Mesenteric fat pad (tissue), 1 donor: Measurements from ENCODE around the gene SNX25. TPM values are rescaled to one million over a fixed set of nuclear protein-coding genes. Genes with fewer than 3 reads are reported as not detected.

Experiments
- DNase-seq: peaks from one replicate; pipeline ENCODE4 v3.0.0-alpha.2; 2020; ENCODE audit warnings: low spot score
- total RNA-seq: library from RNA; stranded (reverse); fragmentation: NEBNext Ultra II Directional; extraction: Animal tissue kit (Norgen Biotek cat#: 25700); gene quantifications from one replicate; pipeline ENCODE4 v1.2.1, GENCODE V29; 2021
- donor health status: DM: yes; HTN: yes; CAD: no.

SNX25 gene
- total RNA-seq, 1 donor from 2014 or later, result 15.5 TPM

- no peak for DNase-seq
Observed at GRCh38 chr4:185374027-185374426, 164.6 kb downstream of the SNX25 start.

DNA sequence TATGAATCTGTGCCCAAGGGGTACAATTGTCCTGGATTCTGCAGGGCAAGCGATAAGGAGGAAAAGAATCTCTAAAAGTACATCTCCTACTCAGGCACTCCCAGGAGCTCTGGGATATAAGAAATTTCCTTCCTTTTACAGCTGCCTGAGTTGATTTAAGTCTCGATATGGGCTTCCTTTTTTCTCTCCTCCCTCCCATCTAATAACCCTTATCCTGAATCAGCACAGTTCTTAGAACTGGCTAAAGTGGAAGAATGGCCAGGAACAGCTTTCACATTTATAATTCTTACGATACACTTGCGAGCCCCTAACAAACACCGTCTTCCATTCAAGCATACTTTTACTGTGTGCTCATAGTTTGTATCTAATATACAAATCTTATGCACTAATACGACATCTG, 165.2 kb downstream of the SNX25 start:
- no peak for DNase-seq

DNA sequence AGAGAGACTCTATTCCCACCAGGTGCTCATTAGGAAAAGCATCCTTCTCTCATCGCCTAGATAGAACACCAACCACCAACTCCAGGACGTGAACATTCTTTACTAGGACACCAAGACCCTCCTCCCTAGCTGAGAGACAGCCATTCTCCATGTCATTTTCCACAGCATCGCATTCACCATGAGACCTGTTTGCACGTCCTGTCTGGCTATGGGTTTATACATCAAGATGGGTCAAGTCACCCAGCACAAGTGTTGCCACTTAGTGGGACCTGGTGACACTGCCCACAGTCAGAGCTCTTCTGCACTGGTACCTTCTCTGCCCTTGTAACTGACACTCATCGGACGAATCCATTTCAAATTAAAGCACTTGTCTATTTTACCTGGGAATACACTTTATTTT, 168.9 kb downstream of the SNX25 start:
- no peak for DNase-seq

- no peak for DNase-seq
Observed at GRCh38 chr4:185379326-185380295, 170.2 kb downstream of the SNX25 start.

GRCh38 chr4:185380320-185380719, 170.9 kb downstream of the SNX25 start:
- DNase-seq, result no peak

DNA sequence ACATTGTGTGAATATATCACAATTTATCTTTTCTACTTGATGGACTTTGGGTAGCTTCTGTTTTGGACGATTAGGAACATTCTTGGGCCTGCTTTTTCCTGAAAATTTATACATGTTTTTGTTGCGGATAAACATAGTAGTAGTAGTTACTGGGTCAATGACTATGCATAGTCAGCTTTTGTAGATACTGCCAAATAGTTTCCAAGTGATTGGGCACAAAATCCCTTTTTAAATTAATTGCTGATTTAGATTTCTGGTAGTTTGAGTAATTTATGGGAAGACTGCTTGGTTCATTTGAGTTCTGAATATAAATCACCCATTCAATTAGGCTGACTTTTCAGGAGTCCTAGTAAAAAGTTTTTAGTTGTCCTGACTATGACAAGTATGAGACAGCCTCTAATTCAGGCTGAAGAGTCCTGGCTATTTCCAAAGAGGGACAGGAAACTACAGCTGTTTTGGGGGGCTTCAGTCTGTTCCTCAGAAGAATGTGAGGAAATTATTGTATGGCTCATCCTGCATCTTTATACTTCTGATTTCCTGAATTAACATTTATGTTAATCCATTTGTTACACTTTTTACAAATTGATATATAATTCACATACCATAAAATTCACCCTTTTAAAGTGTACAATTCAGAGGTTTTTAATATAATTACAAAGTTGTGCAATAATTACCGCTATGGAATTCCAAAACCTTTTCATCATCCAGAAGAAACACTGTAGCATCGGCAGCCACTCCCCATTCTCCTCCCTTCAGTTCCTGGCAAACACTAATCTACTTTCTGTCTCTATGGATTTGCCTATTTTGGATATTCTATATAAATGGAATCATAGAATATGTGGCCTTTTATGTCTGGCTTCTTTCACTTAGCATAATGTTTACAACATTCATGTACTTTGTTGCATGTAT, 172.1 kb downstream of the SNX25 start:
- no peak for DNase-seq

DNA sequence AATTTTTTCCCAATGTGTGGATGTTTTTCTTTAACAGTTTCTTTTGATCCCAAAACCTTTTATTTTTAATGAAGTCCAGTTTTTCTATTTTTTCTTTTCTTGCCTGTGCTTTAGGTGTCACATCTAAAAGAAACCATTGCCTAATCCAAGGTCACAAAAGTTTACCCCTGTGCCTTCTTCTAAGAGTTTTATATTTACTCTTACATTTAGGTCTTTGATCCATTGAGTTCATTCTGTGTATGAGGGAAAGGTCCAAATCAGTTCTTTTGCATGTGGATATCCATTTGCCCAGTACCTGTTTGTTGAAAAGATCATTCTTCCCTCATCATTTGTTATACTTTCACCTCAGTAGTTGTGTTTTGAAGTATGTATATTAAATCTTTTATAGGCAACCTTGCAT, 173.4 kb downstream of the SNX25 start:
- no peak for DNase-seq

GRCh38 chr4:185383451-185383850, 174.1 kb downstream of the SNX25 start:
- no peak for DNase-seq

GRCh38 chr4:185384061-185384460, 174.7 kb downstream of the SNX25 start:
- no peak for DNase-seq

DNA sequence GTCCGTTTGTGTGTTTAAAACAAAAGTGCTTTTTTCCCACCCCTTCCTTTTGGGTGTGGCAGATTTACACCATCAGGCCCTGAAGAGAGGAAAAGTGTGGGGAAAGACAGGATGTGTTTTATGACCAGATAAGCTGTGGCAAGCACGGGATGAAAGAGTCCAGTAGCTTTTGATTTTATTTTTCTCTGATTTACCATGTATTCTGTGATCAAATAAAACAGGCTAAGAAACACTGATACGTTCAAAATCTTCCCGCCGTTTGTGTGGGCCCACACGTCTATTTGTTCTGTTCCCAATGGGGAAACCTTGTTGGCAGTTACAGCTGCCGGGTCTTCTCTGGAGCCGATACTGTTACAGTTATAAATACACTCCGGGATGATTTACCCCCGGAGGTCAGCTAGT, 175.5 kb downstream of the SNX25 start:
- no peak for DNase-seq

DNA sequence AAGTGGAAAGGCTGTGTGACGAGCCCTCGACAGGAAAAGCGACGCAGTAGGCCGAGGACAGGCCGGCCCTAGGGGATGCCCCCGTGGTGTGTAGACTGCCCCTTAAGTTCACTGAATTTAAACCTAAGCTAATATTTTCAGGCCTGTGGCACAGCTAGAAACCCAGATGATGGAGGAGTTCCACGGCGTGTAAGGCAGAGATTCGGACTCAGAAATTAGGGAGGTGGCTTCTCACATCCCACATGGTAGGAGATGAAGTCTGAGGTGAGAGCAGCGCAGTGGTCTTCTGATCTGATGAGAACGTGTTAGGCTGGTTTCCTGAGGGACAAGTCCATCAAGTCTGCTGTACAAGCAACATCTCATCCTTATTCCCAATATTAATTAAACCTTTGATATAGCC, 178.6 kb downstream of the SNX25 start:
- DNase-seq, result no peak

- DNase-seq, result no peak
Observed at GRCh38 chr4:185390941-185391340, 181.5 kb downstream of the SNX25 start.

DNA sequence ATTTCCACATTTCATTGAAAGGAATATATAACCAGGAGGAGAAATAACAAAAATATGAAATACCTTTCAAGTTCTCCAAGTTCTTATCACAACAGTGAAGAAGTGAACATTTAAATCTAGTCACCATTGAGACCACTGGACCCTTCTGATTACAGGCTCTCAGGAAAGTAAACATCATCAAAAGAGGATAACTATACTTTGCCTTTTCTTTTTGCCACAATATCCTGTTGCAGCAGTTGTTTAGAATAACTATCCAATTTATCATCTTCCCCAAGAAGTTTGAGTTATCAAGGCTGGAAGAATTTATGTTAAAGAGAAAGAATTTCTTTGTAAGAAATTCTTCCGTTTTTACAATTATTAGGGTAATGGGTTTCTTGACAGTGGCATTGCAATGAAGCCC, 182.8 kb downstream of the SNX25 start:
- no peak for DNase-seq

- no peak for DNase-seq
Observed at GRCh38 chr4:185394568-185395237, 185.3 kb downstream of the SNX25 start.

DNA sequence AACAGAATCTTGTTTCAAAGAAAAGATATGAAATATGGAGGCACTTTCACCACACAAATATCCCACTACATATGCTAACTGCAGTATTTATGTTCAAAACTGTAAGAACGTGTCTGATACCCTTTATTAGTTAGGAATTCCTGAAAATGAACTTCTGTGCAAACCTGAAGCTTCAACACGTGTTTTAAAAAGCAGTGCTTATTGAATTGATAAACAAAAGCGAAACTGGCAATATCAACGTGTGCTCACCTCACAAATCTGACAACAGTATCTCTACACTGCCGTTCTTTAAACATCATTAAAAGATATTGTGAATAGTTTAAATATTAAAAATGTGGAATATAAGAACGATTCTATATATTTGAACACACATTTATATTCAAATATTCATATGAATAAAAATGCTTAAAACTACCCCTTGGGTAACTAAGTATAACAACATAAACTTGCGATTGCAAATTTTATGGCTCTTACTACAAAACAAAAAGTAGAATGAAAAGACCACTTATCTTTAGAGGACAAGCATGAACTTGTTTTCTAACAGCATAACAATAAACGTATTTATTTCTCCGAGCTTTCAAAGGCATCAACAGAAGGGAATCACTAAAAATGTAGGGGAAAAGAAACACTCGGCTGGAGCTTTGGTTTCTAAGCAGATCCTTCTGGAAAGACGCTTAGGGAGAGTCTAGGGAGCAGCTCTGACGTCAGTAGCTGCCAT, 186.0 kb downstream of the SNX25 start, which contains the start of gene LRP2BP:
Gene LRP2BP (minus strand): TSS at position 687 of the 718 bp plus-strand sequence. CDS start 17,738 bp downstream, outside the sequence.
- no peak for DNase-seq

DNA sequence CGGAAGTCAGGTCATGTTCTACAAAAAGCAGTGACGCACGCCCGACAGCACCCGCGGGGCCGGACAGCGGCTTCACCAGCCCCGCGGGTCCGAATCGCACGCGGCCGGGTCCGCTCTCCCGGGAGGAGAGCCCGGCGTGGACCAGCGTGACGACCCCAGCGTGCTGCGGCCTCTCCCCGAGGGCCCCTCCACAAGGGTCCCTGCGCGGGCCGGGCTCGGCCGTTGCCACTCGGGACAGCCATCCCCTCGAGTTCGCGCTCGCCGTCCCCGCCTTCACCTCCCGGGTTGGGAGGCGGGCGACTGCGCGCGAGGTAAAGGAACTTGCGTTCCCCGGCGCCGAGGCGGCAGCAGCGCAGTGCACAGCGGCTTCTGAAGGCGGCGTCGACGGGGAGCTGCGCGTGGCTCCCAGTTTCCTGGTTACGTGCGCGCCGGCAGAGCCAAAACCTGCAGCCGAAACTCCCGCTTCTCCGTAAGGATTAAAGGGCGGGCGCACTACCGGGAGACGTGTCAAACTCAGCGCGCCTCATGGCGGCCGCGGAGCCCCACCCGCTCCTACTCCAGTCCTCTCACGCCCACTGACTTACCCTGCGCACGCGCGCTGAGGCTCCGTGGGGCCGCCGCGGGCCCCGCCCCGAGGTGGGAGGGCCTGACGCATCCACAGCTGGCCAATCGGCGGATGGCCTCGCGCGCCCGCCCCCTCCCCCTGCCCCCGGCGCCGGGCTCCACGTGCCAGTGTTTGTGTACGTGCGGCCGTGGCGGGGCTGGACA, 186.7 kb downstream of the SNX25 start:
- peak; percentile 99 for DNase-seq

GRCh38 chr4:185396724-185397385, 187.5 kb downstream of the SNX25 start, which contains the start of gene ANKRD37:
ANKRD37 (plus strand) TSS chr4:185396841; CDS start chr4:185396924, 83 bp downstream.
- DNase-seq, result no peak

GRCh38 chr4:185398618-185399017, 189.2 kb downstream of the SNX25 start:
- no peak for DNase-seq

DNA sequence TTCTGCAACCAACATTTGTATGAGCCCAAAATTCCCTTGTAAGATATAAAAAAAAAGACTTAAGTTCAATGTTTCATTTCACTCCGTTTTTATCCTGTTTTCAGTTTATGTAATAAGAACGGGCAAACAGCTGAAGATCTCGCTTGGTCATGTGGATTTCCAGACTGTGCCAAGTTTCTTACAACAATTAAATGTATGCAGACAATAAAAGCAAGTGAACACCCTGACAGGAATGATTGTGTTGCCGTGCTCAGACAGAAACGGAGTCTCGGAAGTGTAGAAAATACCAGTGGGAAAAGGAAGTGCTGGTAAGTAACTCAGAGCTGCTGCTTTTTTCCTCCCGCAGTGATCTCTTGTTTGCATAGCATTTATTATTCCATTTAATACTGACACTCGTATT, 190.1 kb downstream of the SNX25 start:
- no peak for DNase-seq
